HepG2 (cell line): ENCODE measurements around the gene MAGI1. TPM values are rescaled to one million over a fixed set of nuclear protein-coding genes. Genes with fewer than 3 reads are reported as not detected.

Source experiments
- ATAC-seq: fragments of 200-7000 bp; cut with Tn5 transposase; 3 replicates; pipeline ENCODE4 v1.9.1; 2020; ENCODE audit warnings: mild to moderate bottlenecking, moderate library complexity
- BruUV-seq: library from RNA; stranded (reverse); fragments of 400-500 nt; replicated peaks from 2 replicates; lab custom pipeline; 2021; lab: Mats Ljungman, UMichigan
- CTCF ChIA-PET: fragments of 300-600 bp; formaldehyde crosslinking; extraction: SDS; loops from one replicate; lab custom pipeline; 2021; ENCODE audit warnings: low total read pairs, inconsistent platforms, low intra/inter-chr PET ratio; lab: Yijun Ruan, JAX
- POLR2A ChIA-PET: fragments of 350-600 bp; sonication (Branson Sonifier 250); formaldehyde crosslinking; loops from one replicate; lab custom pipeline; 2020; ENCODE audit warnings: antibody characterized with exemption, inconsistent platforms; lab: Yijun Ruan, JAX
- DNase-seq: peaks from one replicate; pipeline ENCODE4 v3.0.0-alpha.2; 2015; ENCODE audit warnings: low spot score
- FAIRE-seq: peaks from 3 replicates; lab custom pipeline; 2011; peaks lifted over from hg19 to GRCh38; lab: Jason Lieb, UNC
- H2AFZ ChIP-seq: one replicate; pipeline ENCODE4 v1.6.1; 2011; ENCODE audit warnings: low read length, inconsistent platforms
- H3K27ac ChIP-seq: fragments of 300-600 bp; 3 replicates; pipeline ENCODE4 v1.8.0; 2011; ENCODE audit warnings: mixed run types, mild to moderate bottlenecking, mixed read lengths, low read length, inconsistent platforms; ENCODE audit not compliant: insufficient read depth; ENCODE audit errors: extremely low read length
- H3K27me3 ChIP-seq, 2 experiments: fragments of 200-600 bp in 1 of 2; 2 replicates in 1 of 2; 3 replicates in 1 of 2; pipeline versions ENCODE4 v1.6.0 to v1.8.0; 2011; ENCODE audit warnings: low read length in 2 of 2, mild to moderate bottlenecking in 2 of 2, moderate library complexity in 2 of 2, inconsistent platforms in 1 of 2; ENCODE audit not compliant: insufficient read depth in 2 of 2, control insufficient read depth in 1 of 2
- H3K36me3 ChIP-seq, 2 experiments: fragments of 200-600 bp in 1 of 2; replicated peaks in 1 of 2; 2 replicates in 1 of 2; 3 replicates in 1 of 2; pipeline versions ENCODE4 v1.5.1 to v1.8.0; 2011; ENCODE audit warnings: low read length in 2 of 2, inconsistent platforms in 1 of 2; ENCODE audit not compliant: insufficient read depth in 2 of 2, control insufficient read depth in 1 of 2
- H3K4me1 ChIP-seq: 2 replicates; pipeline ENCODE4 v1.5.1; 2012; ENCODE audit warnings: low read length, inconsistent platforms; ENCODE audit not compliant: insufficient read depth
- H3K4me2 ChIP-seq: 2 replicates; pipeline ENCODE4 v1.6.0; 2011; ENCODE audit warnings: low read depth, low read length, inconsistent platforms
- H3K4me3 ChIP-seq, 3 experiments: fragments of 200-600 bp in 1 of 3; sonication (generic), shearing (Covaris generic) in 1 of 3; replicated peaks in 1 of 3; 2 replicates each; pipeline ENCODE4 v1.5.1; 2011 to 2016; ENCODE audit warnings: low read length in 3 of 3, inconsistent platforms in 2 of 3, low read depth in 2 of 3, mild to moderate bottlenecking in 2 of 3, control low read depth in 1 of 3, mixed read lengths in 1 of 3; ENCODE audit not compliant: insufficient read depth in 1 of 3
- H3K79me2 ChIP-seq: one replicate; pipeline ENCODE4 v1.6.1; 2011; ENCODE audit warnings: low read length, inconsistent platforms; ENCODE audit not compliant: insufficient read depth
- H3K9ac ChIP-seq: 2 replicates; pipeline ENCODE4 v1.6.0; 2011; ENCODE audit warnings: mild to moderate bottlenecking, low read depth, low read length, inconsistent platforms; ENCODE audit not compliant: insufficient read depth
- H3K9me3 ChIP-seq: 2 replicates; pipeline ENCODE4 v1.5.1; 2012; ENCODE audit warnings: mild to moderate bottlenecking, low read length
- H4K20me1 ChIP-seq: 2 replicates; pipeline ENCODE4 v1.6.0; 2011; ENCODE audit warnings: inconsistent platforms, mild to moderate bottlenecking, low read length, moderate library complexity; ENCODE audit not compliant: insufficient read depth
- AGO2 ChIP-seq: fragments of 200-400 bp; formaldehyde crosslinking; optimal IDR thresholded peaks from 2 replicates; pipeline ENCODE3; 2017; ENCODE audit warnings: mild to moderate bottlenecking, low read depth, low read length, moderate library complexity
- ERF ChIP-seq: IDR thresholded peaks from 2 replicates; pipeline ENCODE4 v1.6.1; 2018; ENCODE audit warnings: missing biosample characterization, missing genetic modification reagents
- NCOA5 ChIP-seq: sonication (generic); formaldehyde crosslinking; IDR thresholded peaks from 2 replicates; pipeline ENCODE4 v1.4.0; 2020; ENCODE audit warnings: missing genetic modification reagents
- SNAPC2 ChIP-seq: sonication (generic); formaldehyde crosslinking; IDR thresholded peaks from 2 replicates; pipeline ENCODE4 v1.8.1; 2022; ENCODE audit warnings: mild to moderate bottlenecking, missing genetic modification reagents
- SP5 ChIP-seq: IDR thresholded peaks from 2 replicates; pipeline ENCODE4 v1.6.1; 2016; ENCODE audit warnings: low read depth, borderline replicate concordance
- ZNF678 ChIP-seq: sonication (generic); formaldehyde crosslinking; IDR thresholded peaks from 2 replicates; pipeline ENCODE4 v1.4.0; 2020; ENCODE audit warnings: mild to moderate bottlenecking, missing genetic modification reagents
- ZNF720 ChIP-seq: sonication (generic); formaldehyde crosslinking; IDR thresholded peaks from 2 replicates; pipeline ENCODE4 v1.4.0; 2020; ENCODE audit warnings: missing genetic modification reagents
- WGBS: methylation state at CpG from one replicate; pipeline ENCODE4 v1.1.6; 2017; ENCODE audit warnings: low lambda C conversion rate; 5-methylcytosine and 5-hydroxymethylcytosine counted together
- in situ Hi-C: cut with HindIII; loops from 2 replicates; pipeline ENCODE4 v1.10.0; 2017; ENCODE audit warnings: low pct_unique_long_range_greater_than_20kb; ENCODE audit not compliant: extremely low pct_ligation_motif_present
- intact Hi-C: fragments of 100-400 bp; cut with micrococcal nuclease; formaldehyde crosslinking; loops from one replicate; pipeline ENCODE4 v1.10.0; 2022; ENCODE audit not compliant: unreplicated experiment
- polyA plus RNA-seq, 8 experiments: library from polyadenylated mRNA; depleted of rRNA in 3 of 8; stranded (reverse) in 7 of 8; unstranded in 1 of 8; fragments of >200 nt; fragmentation: Illumina TruSeq in 4 of 8; extraction: Trizol in 4 of 8; gene quantifications; 2 replicates each; pipeline versions ENCODE4 v1.2.1 to v1.2.3, GENCODE V29; 2011 to 2016; ENCODE audit warnings: low read depth in 4 of 8, missing spikeins in 1 of 8, mixed read lengths in 1 of 8; ENCODE audit not compliant: insufficient read depth in 1 of 8
- total RNA-seq, 5 experiments: library from RNA; depleted of rRNA; stranded (reverse); fragments of >200 nt; fragmentation: Illumina TruSeq; extraction: Trizol; gene quantifications; 2 replicates each; pipeline ENCODE4 v1.2.3, GENCODE V29; 2016; ENCODE audit warnings: low read depth in 1 of 5
- TF ChIP-seq, protein P1 (sequence below): sonication (generic); formaldehyde crosslinking; IDR thresholded peaks from 2 replicates; pipeline ENCODE4 v1.4.0; 2020; ENCODE audit warnings: missing genetic modification reagents, mild to moderate bottlenecking, borderline replicate concordance
- TF ChIP-seq, protein P2 (sequence below): IDR thresholded peaks from 2 replicates; pipeline ENCODE4 v1.6.1; 2016; ENCODE audit warnings: low read depth, missing genetic modification reagents, missing compliant biosample characterization
- TF ChIP-seq, protein P3 (sequence below): sonication (generic); formaldehyde crosslinking; IDR thresholded peaks from 2 replicates; pipeline ENCODE4 v1.5.0; 2020; ENCODE audit warnings: missing genetic modification reagents

Gene MAGI1
- total and polyA plus RNA-seq, 2 of the 13 experiments (the other 11 are each of a cell fraction or from before 2014, with no cell fraction given): 22.2 to 26.0 TPM

DNA sequence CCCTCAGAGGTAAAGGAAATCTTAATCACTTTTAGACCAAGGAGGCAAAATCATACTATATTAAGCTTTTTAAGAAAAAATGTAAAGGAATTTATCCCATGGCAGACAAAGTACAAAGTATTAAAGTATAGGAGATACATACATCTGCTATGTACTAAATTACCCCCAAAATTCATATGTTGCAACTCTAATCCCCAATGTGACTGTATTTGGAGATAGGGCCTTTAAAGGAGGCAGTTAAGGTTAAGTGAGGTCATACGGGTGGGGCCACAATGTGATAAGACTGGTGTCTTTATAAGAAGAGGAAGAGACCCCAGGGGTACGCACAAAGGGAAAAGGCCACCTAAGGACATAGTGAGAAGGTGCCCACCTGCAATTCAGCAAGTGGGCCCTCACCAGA is 693.9 kb downstream of the MAGI1 start:
- in situ Hi-C loops: loop anchor here (10.0 kb wide), 1 partner anchor 390 kb away; no protein-coding TSS in a partner anchor
- FAIRE-seq: no peak
- 75% methylated on average over 2 of the region's 2 CpGs for WGBS

DNA sequence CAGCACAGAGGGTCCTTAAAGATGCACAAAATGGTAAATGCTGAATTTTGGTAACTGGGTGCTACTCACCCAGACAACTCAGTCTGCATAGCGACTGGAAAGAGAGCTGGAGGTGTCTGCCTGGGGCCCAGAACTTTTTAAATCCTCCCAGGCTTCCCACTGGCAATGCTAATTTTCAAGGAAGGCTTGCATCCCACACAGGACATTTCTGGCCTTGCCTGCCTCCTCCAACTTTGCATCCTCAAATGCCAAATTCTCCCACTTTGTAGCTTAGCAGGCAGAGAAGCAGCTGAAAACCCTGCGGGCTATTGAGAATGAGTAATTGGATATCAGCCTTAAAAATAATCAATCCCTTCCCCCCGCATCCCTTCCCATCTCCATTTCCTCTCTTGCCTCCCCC is 694.3 kb downstream of the MAGI1 start:
- ChIA-PET POLR2A (no interaction called here), CTCF (no interaction called here)
- Histone ChIP-seq H3K4me3 (no peak overlapping the region), H3K4me2 (no peak overlapping the region), H2AFZ (no peak overlapping the region), H3K9ac (no peak overlapping the region), H3K27ac (no peak overlapping the region), H3K36me3 (no peaks in the 10 kb centered on the region), H3K4me1 (peaks cover 26% of the 10 kb centered on the region), H4K20me1 (no peaks in the 10 kb centered on the region), H3K27me3 (no peaks in the 10 kb centered on the region; a peak in 1 of 5 replicates), H3K9me3 (no peaks in the 10 kb centered on the region), H3K79me2 (no peaks in the 10 kb centered on the region)
- in situ Hi-C loops (loop anchor here (10.0 kb wide), 1 partner anchor 390 kb away; no protein-coding TSS in a partner anchor), intact Hi-C loops (loop anchor here (10.0 kb wide), 1 partner anchor 410 kb away; no protein-coding TSS in a partner anchor)
- 83% methylated on average over 3 of the region's 3 CpGs for whole genome bisulfite sequencing
- FAIRE-seq (no peak), ATAC-seq (no peak), DNase-seq (no peak)
- BruUV-seq: no TSS peak
- TF ChIP-seq, protein P1, sequence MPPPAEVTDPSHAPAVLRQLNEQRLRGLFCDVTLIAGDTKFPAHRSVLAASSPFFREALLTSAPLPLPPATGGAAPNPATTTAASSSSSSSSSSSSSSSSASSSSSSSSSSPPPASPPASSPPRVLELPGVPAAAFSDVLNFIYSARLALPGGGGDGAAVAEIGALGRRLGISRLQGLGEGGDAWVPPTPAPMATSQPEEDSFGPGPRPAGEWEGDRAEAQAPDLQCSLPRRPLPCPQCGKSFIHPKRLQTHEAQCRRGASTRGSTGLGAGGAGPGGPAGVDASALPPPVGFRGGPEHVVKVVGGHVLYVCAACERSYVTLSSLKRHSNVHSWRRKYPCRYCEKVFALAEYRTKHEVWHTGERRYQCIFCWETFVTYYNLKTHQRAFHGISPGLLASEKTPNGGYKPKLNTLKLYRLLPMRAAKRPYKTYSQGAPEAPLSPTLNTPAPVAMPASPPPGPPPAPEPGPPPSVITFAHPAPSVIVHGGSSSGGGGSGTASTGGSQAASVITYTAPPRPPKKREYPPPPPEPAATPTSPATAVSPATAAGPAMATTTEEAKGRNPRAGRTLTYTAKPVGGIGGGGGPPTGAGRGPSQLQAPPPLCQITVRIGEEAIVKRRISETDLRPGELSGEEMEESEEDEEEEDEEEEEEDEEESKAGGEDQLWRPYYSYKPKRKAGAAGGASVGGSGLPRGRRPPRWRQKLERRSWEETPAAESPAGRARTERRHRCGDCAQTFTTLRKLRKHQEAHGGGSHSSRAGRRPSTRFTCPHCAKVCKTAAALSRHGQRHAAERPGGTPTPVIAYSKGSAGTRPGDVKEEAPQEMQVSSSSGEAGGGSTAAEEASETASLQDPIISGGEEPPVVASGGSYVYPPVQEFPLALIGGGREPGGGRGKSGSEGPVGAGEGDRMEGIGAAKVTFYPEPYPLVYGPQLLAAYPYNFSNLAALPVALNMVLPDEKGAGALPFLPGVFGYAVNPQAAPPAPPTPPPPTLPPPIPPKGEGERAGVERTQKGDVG (CRISPR knock-in tag): no peak
- TF ChIP-seq ZNF678 (CRISPR knock-in tag) (no peak), ZNF720 (CRISPR knock-in tag) (no peak), SNAPC2 (CRISPR knock-in tag) (no peak), AGO2 (no peak)
- TF ChIP-seq, protein P2, sequence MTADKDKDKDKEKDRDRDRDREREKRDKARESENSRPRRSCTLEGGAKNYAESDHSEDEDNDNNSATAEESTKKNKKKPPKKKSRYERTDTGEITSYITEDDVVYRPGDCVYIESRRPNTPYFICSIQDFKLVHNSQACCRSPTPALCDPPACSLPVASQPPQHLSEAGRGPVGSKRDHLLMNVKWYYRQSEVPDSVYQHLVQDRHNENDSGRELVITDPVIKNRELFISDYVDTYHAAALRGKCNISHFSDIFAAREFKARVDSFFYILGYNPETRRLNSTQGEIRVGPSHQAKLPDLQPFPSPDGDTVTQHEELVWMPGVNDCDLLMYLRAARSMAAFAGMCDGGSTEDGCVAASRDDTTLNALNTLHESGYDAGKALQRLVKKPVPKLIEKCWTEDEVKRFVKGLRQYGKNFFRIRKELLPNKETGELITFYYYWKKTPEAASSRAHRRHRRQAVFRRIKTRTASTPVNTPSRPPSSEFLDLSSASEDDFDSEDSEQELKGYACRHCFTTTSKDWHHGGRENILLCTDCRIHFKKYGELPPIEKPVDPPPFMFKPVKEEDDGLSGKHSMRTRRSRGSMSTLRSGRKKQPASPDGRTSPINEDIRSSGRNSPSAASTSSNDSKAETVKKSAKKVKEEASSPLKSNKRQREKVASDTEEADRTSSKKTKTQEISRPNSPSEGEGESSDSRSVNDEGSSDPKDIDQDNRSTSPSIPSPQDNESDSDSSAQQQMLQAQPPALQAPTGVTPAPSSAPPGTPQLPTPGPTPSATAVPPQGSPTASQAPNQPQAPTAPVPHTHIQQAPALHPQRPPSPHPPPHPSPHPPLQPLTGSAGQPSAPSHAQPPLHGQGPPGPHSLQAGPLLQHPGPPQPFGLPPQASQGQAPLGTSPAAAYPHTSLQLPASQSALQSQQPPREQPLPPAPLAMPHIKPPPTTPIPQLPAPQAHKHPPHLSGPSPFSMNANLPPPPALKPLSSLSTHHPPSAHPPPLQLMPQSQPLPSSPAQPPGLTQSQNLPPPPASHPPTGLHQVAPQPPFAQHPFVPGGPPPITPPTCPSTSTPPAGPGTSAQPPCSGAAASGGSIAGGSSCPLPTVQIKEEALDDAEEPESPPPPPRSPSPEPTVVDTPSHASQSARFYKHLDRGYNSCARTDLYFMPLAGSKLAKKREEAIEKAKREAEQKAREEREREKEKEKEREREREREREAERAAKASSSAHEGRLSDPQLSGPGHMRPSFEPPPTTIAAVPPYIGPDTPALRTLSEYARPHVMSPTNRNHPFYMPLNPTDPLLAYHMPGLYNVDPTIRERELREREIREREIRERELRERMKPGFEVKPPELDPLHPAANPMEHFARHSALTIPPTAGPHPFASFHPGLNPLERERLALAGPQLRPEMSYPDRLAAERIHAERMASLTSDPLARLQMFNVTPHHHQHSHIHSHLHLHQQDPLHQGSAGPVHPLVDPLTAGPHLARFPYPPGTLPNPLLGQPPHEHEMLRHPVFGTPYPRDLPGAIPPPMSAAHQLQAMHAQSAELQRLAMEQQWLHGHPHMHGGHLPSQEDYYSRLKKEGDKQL: no peak

More for the DNA sequence above, 693.9 kb downstream of the MAGI1 start:
- intact Hi-C loops: loop anchor here (10.0 kb wide), 1 partner anchor 410 kb away; no protein-coding TSS in a partner anchor
- TF ChIP-seq, protein P3, sequence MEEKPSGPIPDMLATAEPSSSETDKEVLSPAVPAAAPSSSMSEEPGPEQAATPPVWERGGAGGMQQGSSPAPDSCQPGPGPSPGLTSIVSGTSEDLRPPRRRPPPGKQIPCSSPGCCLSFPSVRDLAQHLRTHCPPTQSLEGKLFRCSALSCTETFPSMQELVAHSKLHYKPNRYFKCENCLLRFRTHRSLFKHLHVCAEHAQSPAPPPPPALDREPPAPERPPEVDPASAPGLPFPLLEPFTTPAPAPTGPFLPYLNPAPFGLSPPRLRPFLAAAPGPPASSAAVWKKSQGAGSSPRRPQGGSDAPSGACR: no peak
- TF ChIP-seq NCOA5 (CRISPR knock-in tag) (no peak), ERF (CRISPR knock-in tag) (no peak), SP5 (CRISPR knock-in tag) (no peak)
- Histone ChIP-seq H4K20me1 (no peaks in the 10 kb centered on the region), H3K9ac (no peak overlapping the region), H3K27me3 (no peaks in the 10 kb centered on the region; a peak in 1 of 5 replicates), H3K79me2 (no peaks in the 10 kb centered on the region), H3K4me2 (no peak overlapping the region), H3K36me3 (no peaks in the 10 kb centered on the region), H3K4me3 (no peak overlapping the region), H3K27ac (no peak overlapping the region), H3K4me1 (peaks cover 30% of the 10 kb centered on the region), H3K9me3 (no peaks in the 10 kb centered on the region), H2AFZ (no peak overlapping the region)
- ChIA-PET POLR2A (no interaction called here), CTCF (no interaction called here)
- DNase-seq (no peak), ATAC-seq (no peak)
- no TSS peak for BruUV-seq
